ENCODE data around the gene RASA2.

DNA sequence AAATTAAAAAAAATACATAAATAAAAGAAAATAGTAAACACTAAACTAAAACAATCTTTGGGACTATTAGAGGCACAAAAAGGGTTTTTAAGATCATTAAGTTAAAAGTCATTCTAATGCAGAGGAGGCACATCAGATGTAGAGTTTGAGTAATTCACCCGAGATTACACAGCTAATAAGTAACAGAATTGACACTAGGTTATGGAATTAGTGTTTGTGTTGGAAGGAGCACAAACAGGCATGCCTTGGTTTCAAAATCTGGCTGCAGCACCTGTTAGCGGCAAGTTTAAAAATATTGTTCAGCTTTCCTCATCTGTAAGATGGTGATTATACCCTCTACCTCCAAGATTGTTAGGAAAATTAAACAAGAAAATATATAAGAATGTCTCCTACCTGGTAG is 39.0 kb downstream of the RASA2 start:
- TF ChIP-seq, protein P1, sequence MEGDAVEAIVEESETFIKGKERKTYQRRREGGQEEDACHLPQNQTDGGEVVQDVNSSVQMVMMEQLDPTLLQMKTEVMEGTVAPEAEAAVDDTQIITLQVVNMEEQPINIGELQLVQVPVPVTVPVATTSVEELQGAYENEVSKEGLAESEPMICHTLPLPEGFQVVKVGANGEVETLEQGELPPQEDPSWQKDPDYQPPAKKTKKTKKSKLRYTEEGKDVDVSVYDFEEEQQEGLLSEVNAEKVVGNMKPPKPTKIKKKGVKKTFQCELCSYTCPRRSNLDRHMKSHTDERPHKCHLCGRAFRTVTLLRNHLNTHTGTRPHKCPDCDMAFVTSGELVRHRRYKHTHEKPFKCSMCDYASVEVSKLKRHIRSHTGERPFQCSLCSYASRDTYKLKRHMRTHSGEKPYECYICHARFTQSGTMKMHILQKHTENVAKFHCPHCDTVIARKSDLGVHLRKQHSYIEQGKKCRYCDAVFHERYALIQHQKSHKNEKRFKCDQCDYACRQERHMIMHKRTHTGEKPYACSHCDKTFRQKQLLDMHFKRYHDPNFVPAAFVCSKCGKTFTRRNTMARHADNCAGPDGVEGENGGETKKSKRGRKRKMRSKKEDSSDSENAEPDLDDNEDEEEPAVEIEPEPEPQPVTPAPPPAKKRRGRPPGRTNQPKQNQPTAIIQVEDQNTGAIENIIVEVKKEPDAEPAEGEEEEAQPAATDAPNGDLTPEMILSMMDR (IDR thresholded peaks at IDR 0.05; ENCODE audit: poor library complexity): no peak
- TF ChIP-seq EZH2phosphoT487 (IDR thresholded peaks at IDR 0.05; ENCODE audit: low read depth, severe bottlenecking, unreplicated experiment) (no peak), EZH2 (IDR thresholded peaks at IDR 0.05; ENCODE audit: borderline replicate concordance) (no peak)

Measured in hepatocyte (in vitro differentiated cells).